ENCODE data around the gene RFNG. TPM values are rescaled to one million over a fixed set of nuclear protein-coding genes. Genes with fewer than 3 reads are reported as not detected.

RFNG gene
- total and polyA plus RNA-seq, 2 of the 4 experiments (the other 2 are of a cell fraction): 6.8 to 47.3 TPM

DNA sequence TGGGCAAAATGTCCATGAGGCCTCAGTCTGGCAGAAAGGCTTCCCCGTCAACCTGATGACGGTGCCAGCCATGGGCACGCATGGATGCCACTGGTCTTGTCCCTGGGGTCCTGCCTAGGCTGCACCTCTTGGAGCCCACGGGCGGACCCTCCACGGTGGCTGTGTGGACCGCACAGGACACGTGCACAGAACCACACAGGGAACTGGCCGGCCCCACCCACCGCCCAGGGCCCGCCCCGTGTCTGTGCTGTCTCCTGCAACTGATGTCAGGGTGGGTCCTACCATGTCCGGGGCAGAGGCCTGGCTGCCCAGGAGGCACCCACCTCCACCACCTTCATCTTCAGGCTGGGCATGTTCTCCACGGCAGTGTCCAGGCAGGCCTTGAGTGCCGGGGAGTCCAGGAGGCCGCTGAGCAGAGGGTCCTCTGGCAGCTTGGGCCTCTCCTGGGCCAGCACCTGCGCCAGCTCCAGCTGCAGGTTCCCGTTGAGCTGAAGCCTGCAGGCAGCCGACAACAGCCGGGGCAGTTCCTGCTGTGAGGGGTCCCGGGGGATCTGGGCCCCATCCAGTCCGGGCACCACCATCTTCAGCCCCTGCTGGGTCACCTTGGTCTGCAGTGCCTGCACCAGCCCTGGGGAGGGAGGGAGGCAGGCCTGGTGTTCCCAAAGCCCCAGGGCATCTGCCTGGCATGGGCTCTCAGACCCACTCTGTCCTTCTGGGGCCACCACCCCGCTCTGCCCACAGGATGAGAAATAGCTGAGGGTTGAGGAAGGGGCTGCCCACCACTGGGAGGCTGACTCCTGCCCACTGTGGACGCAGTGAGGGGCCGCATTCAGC, 34.5 kb upstream of the RFNG start:
- intact Hi-C loops (cut with micrococcal nuclease): no loop called here
- Histone ChIP-seq H3K9ac (ENCODE audit: low read depth, low read length) (no peak overlapping the region), H4K91ac (ENCODE audit: insufficient read depth, low read depth, low read length) (no peak overlapping the region), H4K8ac (ENCODE audit: low read depth in 2 of 2, low read length in 2 of 2) (no peak overlapping the region), H3K4me3 (ENCODE audit: insufficient read depth, low read depth, low read length) (no peak overlapping the region), H2AK9ac (replicated peaks; ENCODE audit: low read depth, low read length, poor library complexity) (no peak overlapping the region), H3K4ac (ENCODE audit: low read depth, low read length) (no peak overlapping the region), H3K27me3 (ENCODE audit: control insufficient read depth, insufficient read depth, low read length) (no peaks in the 10 kb centered on the region), H2BK20ac (ENCODE audit: low read depth, low read length) (no peak overlapping the region), H3K14ac (replicated peaks; ENCODE audit: low read depth, low read length) (no peak overlapping the region), H2BK15ac (ENCODE audit: low read depth, low read length) (no peak overlapping the region), H4K5ac (ENCODE audit: low read depth, low read length) (no peak overlapping the region), H3K56ac (ENCODE audit: extremely low read depth, insufficient read depth, low read length) (no peak overlapping the region), H3K23ac (ENCODE audit: low read depth, low read length) (no peak overlapping the region), H2BK120ac (ENCODE audit: low read depth, low read length) (no peak overlapping the region), H3K18ac (ENCODE audit: low read depth, low read length) (no peak overlapping the region), H3K9me1 (ENCODE audit: insufficient read depth, low read length) (no peaks in the 10 kb centered on the region), H2AFZ (replicated peaks; ENCODE audit: low read length, poor library complexity) (no peak overlapping the region), H2BK5ac (ENCODE audit: low read depth, low read length, poor library complexity, severe bottlenecking) (no peak overlapping the region), H3K36me3 (ENCODE audit: control insufficient read depth, insufficient read depth, low read length) (peaks cover 94% of the 10 kb centered on the region), H3K27ac (ENCODE audit: insufficient read depth, low read length) (no peak overlapping the region), H2AK5ac (ENCODE audit: low read depth, low read length) (no peak overlapping the region), H3K4me1 (ENCODE audit: control insufficient read depth, insufficient read depth, low read length) (no peaks in the 10 kb centered on the region), H4K20me1 (ENCODE audit: insufficient read depth, low read length) (no peaks in the 10 kb centered on the region; the same call in none of the 2 replicates), H3K4me2 (ENCODE audit: low read depth, low read length) (no peak overlapping the region), H3K79me1 (ENCODE audit: low read depth in 1 of 2, low read length in 2 of 2) (no peaks in the 10 kb centered on the region; a peak in 2 of 4 replicates), H3K9me3 (ENCODE audit: control insufficient read depth, insufficient read depth, low read length) (no peaks in the 10 kb centered on the region)
- TF ChIP-seq CTCF (conservative IDR thresholded peaks at IDR 0.05; ENCODE audit: low read depth, low read length): no peak
- TF ChIP-seq POLR2A (IDR thresholded peaks at IDR 0.05; ENCODE audit: low read depth, low read length): no peak
- TF ChIP-seq FOS (IDR thresholded peaks at IDR 0.05; ENCODE audit: low read depth, low read length): no peak
- no peak for TF ChIP-seq MXI1 (IDR thresholded peaks at IDR 0.05; ENCODE audit: borderline replicate concordance, low read depth, low read length)
- no peak for TF ChIP-seq RAD21 (IDR thresholded peaks at IDR 0.05; ENCODE audit: low read length)
- no peak for TF ChIP-seq RFX5 (IDR thresholded peaks at IDR 0.05; ENCODE audit: low read depth, low read length)
- no peak for TF ChIP-seq ELK1 (IDR thresholded peaks at IDR 0.05; ENCODE audit: borderline replicate concordance, low read depth, low read length)
- TF ChIP-seq CEBPB (IDR thresholded peaks at IDR 0.05; ENCODE audit: low read depth, low read length): no peak
- no peak for TF ChIP-seq SMC3 (IDR thresholded peaks at IDR 0.05; ENCODE audit: low read depth, low read length)
- TF ChIP-seq USF2 (IDR thresholded peaks at IDR 0.05; ENCODE audit: low read depth, low read length): no peak
- no peak for TF ChIP-seq BHLHE40 (IDR thresholded peaks at IDR 0.05; ENCODE audit: low read depth, low read length)
- TF ChIP-seq RCOR1 (IDR thresholded peaks at IDR 0.05; ENCODE audit: insufficient replicate concordance, low read length): no peak
- dilution Hi-C loops (cut with HindIII; ENCODE audit: low sequenced_read_pairs, unreplicated experiment): no loop called here
- in situ Hi-C loops (cut with MboI; ENCODE audit: low sequenced_read_pairs): no loop called here
- ATAC-seq (ENCODE audit: low read depth) (no peak), DNase-seq (no peak)
- ChIA-PET POLR2A (ENCODE audit: unreplicated experiment) (no interaction called here), CTCF (no interaction called here)
- WGBS, 2 experiments (ENCODE audit: extremely low coverage in 2 of 2, insufficient read length in 1 of 2): 98% methylated on average over 13 of the region's 25 CpGs; no CpG with 5 or more reads in 1 of the 2 experiments
- no TSS peak for BruUV-seq (replicated peaks)
